HG03432 (cell line): Measurements from ENCODE around the gene SLC16A12.
A peak's percentile ranks its signal among the peaks of the same experiment; 100 is the strongest.
"Not testable (repeated sequence)": the region's sequence is repeated elsewhere in the genome, so short reads cannot be mapped to it uniquely, and the experiment has no call there.

Experiments used
- ATAC-seq: cut with Tn5 transposase; IDR thresholded peaks from one replicate; pipeline ENCODE4 v1.9.1; 2021; ENCODE audit warnings: mild to moderate bottlenecking, moderate library complexity; ENCODE audit not compliant: unreplicated experiment

The SLC16A12 gene

GRCh38 chr10:89426230-89426868 is 109.0 kb downstream of the SLC16A12 start:
- no peak for ATAC-seq

- no peak for ATAC-seq
These were observed 110.4 kb downstream of the SLC16A12 start for GRCh38 chr10:89425000-89425399.

- ATAC-seq, result no peak
These were observed 114.3 kb downstream of the SLC16A12 start for GRCh38 chr10:89421018-89421476.

- ATAC-seq, result no peak
These were observed 115.8 kb downstream of the SLC16A12 start for GRCh38 chr10:89419548-89419947.

GRCh38 chr10:89416465-89416864 is 118.9 kb downstream of the SLC16A12 start:
- ATAC-seq, result no peak

GRCh38 chr10:89414879-89415821 is 120.2 kb downstream of the SLC16A12 start:
- ATAC-seq, result peak; percentile 44

GRCh38 chr10:89414146-89414878 is 121.1 kb downstream of the SLC16A12 start, which contains the start of gene IFIT5:
Gene IFIT5, plus strand, starts transcription at chr10:89414568. Its CDS starts 231 bp downstream, at chr10:89414799.
- ATAC-seq, result peak; percentile 78

GRCh38 chr10:89413398-89413912 is 121.9 kb downstream of the SLC16A12 start:
- no peak for ATAC-seq

- ATAC-seq, result not testable (repeated sequence)
These were observed 123.1 kb downstream of the SLC16A12 start for GRCh38 chr10:89412276-89412675.

GRCh38 chr10:89411135-89411534 is 124.3 kb downstream of the SLC16A12 start:
- ATAC-seq, result not testable (repeated sequence)

- ATAC-seq, result not testable (repeated sequence)
These were observed 124.8 kb downstream of the SLC16A12 start for GRCh38 chr10:89410551-89410950.

- ATAC-seq, result not testable (repeated sequence)
These were observed 126.1 kb downstream of the SLC16A12 start for GRCh38 chr10:89409282-89409681.

- not testable (repeated sequence) for ATAC-seq
These were observed 127.6 kb downstream of the SLC16A12 start for GRCh38 chr10:89407792-89408191.

- not testable (repeated sequence) for ATAC-seq
These were observed 129.2 kb downstream of the SLC16A12 start for GRCh38 chr10:89406178-89406577.

GRCh38 chr10:89404104-89405047 is 131.0 kb downstream of the SLC16A12 start:
- ATAC-seq, result no peak

GRCh38 chr10:89403043-89403442 is 132.4 kb downstream of the SLC16A12 start:
- no peak for ATAC-seq

GRCh38 chr10:89399956-89400355 is 135.4 kb downstream of the SLC16A12 start:
- no peak for ATAC-seq

GRCh38 chr10:89398003-89398749 is 137.2 kb downstream of the SLC16A12 start:
- ATAC-seq, result no peak

GRCh38 chr10:89395141-89395540 is 140.3 kb downstream of the SLC16A12 start:
- no peak for ATAC-seq
